Stimulated activated naive CD8-positive, alpha-beta T cell treated with anti-CD3 and anti-CD28 coated beads, Interleukin-15, Interleukin-2, amounts not matched to agents 100 ng/mL and 50 ng/mL, for 24 hours (primary cell): ENCODE results near the gene ITSN2.
"Not testable (repeated sequence)": the region's sequence is repeated elsewhere in the genome, so short reads cannot be mapped to it uniquely, and the experiment has no call there.

Experiments
- H3K27ac Mint-ChIP-seq: one replicate; pipeline ENCODE4 v1.8.0; 2021; ENCODE audit warnings: mild to moderate bottlenecking, mixed read lengths
- H3K27me3 Mint-ChIP-seq: one replicate; pipeline ENCODE4 v1.8.0; 2021; ENCODE audit warnings: mixed read lengths
- H3K36me3 Mint-ChIP-seq: one replicate; pipeline ENCODE4 v1.8.0; 2021; ENCODE audit warnings: low read depth, mixed read lengths
- H3K4me1 Mint-ChIP-seq: one replicate; pipeline ENCODE4 v1.8.0; 2021; ENCODE audit warnings: low read depth, mixed read lengths
- H3K4me3 Mint-ChIP-seq: one replicate; pipeline ENCODE4 v1.8.0; 2021; ENCODE audit warnings: mild to moderate bottlenecking, mixed read lengths
- H3K9me3 Mint-ChIP-seq: one replicate; pipeline ENCODE4 v1.8.0; 2021; ENCODE audit warnings: mixed read lengths

Gene ITSN2

DNA sequence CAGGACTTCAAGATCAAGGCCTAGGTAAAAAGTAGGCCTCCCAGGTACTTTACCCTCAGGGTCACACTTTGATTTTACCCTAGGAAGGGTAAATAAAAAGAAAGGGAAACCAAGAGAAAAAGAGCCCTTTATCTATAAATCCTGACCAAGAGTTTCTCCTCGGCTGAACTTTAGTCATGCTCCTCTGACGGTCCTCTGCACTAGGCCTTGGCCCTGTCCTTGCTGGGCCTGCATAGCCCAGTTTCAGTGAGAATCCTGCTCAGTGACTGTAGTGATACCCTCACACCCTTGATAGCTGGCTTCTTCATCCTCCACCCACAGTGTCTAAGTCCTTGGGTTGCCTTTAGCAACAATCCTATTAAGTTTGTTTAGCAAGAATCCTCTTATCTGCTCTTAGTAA, 20.5 kb upstream of the ITSN2 start:
- H3K27ac Mint-ChIP-seq, result no peak overlapping the region
- no peaks in the 10 kb centered on the region for H3K27me3 Mint-ChIP-seq

DNA sequence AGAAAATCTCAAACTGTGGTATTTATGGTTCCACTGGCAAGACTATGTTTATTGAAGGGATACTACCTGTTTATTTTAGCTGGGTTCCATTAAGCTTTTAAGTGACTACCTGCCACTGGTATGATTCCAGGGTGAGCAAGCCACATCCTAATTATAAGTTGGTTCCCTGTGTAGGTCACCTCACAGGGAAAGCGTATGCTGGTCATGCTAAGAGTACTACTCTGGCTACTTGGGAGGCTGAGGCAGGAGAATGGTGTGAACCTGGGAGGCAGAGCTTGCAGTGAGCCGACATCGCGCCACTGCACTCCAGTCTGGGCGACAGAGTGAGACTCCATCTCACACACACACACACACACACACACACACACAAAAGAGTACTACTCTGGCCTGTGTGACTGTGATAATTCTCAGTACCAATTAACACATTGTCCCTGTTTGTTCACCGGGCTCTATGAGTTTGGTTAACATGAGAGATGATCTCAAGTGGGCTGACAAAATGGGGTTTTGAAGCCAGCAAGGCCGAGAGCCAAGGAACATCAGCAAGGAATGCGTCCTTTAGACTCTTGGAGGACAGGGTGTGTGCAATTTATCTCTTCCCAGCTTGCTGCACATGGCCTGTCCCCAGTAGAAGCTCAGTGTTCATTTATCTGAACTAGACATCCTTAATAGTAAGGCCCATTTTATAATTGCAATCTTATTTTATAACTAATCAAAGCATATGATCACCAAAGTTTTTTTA, 15.2 kb upstream of the ITSN2 start:
- H3K4me3 Mint-ChIP-seq, result no peak overlapping the region
- H3K27ac Mint-ChIP-seq, result no peak overlapping the region
- H3K4me1 Mint-ChIP-seq, result no peaks in the 10 kb centered on the region
- no peaks in the 10 kb centered on the region for H3K36me3 Mint-ChIP-seq
- no peaks in the 10 kb centered on the region for H3K9me3 Mint-ChIP-seq
- no peaks in the 10 kb centered on the region for H3K27me3 Mint-ChIP-seq

More for the DNA sequence above, 20.5 kb upstream of the ITSN2 start:
- no peaks in the 10 kb centered on the region for H3K36me3 Mint-ChIP-seq
- H3K4me1 Mint-ChIP-seq, result no peaks in the 10 kb centered on the region
- H3K4me3 Mint-ChIP-seq, result no peak overlapping the region
- no peaks in the 10 kb centered on the region for H3K9me3 Mint-ChIP-seq

DNA sequence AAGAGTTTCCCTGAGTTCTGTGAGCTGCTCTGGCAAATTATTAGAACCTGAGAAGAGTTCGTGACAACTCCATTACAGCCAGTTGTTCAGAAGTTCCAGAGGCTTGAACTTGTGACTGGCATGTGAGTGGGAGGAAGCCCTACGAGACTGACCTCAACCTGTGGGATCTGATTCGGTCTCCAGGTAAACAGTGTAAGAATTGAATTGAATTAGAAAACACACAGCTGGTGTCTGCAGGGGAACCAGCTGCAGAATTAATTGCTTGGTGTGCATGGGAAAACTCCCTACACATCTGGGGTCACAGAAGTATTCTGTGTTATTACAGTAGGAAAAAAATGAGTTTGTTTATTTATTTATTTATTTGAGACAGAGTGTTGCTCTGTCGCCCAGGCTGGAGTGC, 14.0 kb upstream of the ITSN2 start:
- Mint-ChIP-seq H3K36me3 (no peaks in the 10 kb centered on the region), H3K27me3 (no peaks in the 10 kb centered on the region), H3K27ac (no peak overlapping the region), H3K9me3 (no peaks in the 10 kb centered on the region), H3K4me3 (no peak overlapping the region), H3K4me1 (no peaks in the 10 kb centered on the region)

DNA sequence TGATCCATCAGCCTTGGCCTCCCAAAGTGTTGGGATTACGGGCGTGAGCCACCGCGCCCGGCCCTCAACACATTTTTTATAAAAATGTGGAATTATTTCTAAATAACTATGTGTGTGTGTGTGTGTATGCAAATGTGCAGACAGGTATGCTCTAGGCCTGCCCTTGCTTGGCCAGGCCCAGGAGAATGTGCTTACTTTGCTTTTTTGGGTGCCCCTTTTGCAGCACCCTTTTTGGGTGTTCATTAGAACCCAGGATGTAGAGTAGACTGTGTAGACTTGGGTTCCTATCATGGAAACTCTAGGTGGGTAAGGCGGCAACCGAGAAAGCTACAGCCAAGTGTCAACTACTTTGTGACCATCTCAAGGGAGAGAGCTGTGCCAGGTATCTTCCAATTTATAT, 11.7 kb upstream of the ITSN2 start:
- Mint-ChIP-seq H3K27me3 (no peaks in the 10 kb centered on the region), H3K4me3 (no peak overlapping the region), H3K4me1 (no peaks in the 10 kb centered on the region), H3K9me3 (no peaks in the 10 kb centered on the region), H3K36me3 (no peaks in the 10 kb centered on the region), H3K27ac (no peak overlapping the region)

DNA sequence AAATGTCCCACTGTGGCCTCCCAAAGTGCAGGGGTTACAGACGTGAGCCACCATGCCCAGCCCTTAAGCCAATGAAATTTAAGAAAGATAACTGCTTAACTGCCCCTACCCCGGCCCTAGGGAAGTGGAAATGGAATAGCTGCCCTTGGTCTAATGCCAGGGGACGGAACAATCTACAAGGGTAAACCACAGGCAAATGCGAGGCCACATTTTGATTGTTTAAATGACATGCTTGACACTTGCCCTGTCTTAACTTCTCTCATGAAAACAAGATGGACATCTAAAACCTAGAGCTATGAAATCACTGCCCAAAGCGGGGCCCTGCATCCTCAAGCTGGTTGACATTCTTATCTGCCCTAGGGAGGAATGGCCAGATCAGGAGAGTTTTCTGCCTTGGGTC, 5.5 kb upstream of the ITSN2 start:
- Mint-ChIP-seq H3K9me3 (no peaks in the 10 kb centered on the region), H3K27ac (no peak overlapping the region), H3K4me1 (peaks cover 10% of the 10 kb centered on the region), H3K27me3 (no peaks in the 10 kb centered on the region), H3K36me3 (no peaks in the 10 kb centered on the region), H3K4me3 (no peak overlapping the region)

DNA sequence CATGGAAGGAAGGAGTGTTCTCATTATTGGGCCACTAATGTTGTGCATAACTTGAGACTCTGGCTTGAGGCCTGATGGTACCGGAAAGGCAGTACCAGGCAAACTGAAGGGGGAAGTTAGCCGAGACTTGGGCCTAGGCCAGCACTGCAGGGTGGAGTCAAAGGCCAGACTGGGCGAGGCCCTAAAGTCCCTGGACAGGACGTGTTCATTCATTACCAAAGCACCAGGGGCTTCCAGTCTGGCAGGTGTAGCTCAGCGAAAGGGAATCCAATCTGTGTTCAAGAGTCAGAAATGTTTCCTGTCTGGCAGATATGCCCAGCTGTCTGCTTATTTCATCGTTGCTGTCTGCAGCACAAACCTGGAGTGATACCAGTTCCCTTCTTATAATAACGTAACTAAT, 4.7 kb upstream of the ITSN2 start:
- Mint-ChIP-seq H3K27me3 (no peaks in the 10 kb centered on the region), H3K4me3 (no peak overlapping the region), H3K4me1 (peaks cover 12% of the 10 kb centered on the region), H3K36me3 (no peaks in the 10 kb centered on the region), H3K9me3 (no peaks in the 10 kb centered on the region), H3K27ac (no peak overlapping the region)

DNA sequence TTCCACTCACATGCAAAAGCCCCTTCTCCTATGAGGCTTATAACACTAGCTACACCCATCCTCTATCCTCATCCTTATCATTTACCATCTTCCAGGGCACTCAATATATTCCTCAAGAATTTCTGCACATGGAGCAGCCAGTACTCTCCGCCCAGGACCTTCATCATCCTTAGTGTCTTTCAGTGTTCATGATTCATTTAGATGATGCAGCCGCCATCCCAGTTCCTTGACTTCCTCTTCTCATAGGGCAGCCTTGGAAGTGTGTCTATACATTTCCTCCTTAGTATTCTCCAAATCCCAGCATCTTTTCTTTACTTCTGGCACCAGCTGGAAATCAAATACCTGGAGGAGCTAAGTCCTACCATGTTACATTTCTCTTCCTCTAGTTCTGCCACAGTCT, 3.0 kb upstream of the ITSN2 start:
- Mint-ChIP-seq H3K4me1 (peaks cover 24% of the 10 kb centered on the region), H3K36me3 (no peaks in the 10 kb centered on the region), H3K9me3 (no peaks in the 10 kb centered on the region), H3K27me3 (no peaks in the 10 kb centered on the region), H3K27ac (no peak overlapping the region), H3K4me3 (no peak overlapping the region)

DNA sequence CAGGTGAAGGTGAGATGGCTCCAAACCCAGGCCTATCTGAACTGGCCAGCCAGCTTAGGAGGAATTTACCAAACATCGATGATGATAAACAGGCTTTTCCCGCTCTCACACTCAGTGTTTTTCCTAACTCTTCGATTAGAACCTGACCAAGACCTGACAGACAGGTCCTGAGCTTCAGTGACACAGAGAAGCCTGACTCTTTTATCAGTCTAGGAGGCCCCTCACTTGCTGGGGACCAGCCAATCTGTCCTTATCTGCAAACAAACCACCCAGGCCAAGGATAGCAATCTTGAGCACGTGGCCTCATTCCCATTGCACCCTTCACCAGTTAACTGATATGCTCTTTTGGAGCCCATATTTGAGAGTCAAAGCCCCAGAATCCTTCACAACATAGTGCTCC, 1.9 kb upstream of the ITSN2 start:
- Mint-ChIP-seq H3K4me3 (no peak overlapping the region), H3K9me3 (no peaks in the 10 kb centered on the region), H3K27ac (no peak overlapping the region)

DNA sequence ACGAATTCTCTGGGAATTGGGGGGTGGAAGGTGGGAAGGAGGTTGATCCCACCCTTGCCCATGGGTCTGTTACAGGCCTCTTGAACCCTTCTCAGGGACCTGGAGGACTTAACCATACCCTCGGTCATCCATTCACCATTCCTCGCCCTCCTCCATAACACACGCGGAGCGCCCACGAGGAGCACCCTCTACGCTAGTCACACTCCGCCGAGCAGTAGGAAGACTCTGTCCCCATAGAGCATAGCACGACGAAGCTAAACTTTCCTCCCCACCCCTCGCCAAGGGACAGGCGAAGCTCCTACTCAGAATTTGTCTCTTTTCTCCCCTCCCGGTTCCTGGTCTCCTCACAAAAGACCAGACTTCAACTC, 611 bp upstream of the ITSN2 start:
- Mint-ChIP-seq H3K4me1 (peaks cover 38% of the 10 kb centered on the region), H3K27ac (peak overlapping the region; percentile 87), H3K9me3 (no peaks in the 10 kb centered on the region), H3K36me3 (peaks cover 6% of the 10 kb centered on the region), H3K27me3 (no peaks in the 10 kb centered on the region), H3K4me3 (peak overlapping the region; percentile 90)

More for the DNA sequence above, 1.9 kb upstream of the ITSN2 start:
- Mint-ChIP-seq H3K36me3 (peaks cover under 1% of the 10 kb centered on the region), H3K4me1 (peaks cover 29% of the 10 kb centered on the region), H3K27me3 (no peaks in the 10 kb centered on the region)

DNA sequence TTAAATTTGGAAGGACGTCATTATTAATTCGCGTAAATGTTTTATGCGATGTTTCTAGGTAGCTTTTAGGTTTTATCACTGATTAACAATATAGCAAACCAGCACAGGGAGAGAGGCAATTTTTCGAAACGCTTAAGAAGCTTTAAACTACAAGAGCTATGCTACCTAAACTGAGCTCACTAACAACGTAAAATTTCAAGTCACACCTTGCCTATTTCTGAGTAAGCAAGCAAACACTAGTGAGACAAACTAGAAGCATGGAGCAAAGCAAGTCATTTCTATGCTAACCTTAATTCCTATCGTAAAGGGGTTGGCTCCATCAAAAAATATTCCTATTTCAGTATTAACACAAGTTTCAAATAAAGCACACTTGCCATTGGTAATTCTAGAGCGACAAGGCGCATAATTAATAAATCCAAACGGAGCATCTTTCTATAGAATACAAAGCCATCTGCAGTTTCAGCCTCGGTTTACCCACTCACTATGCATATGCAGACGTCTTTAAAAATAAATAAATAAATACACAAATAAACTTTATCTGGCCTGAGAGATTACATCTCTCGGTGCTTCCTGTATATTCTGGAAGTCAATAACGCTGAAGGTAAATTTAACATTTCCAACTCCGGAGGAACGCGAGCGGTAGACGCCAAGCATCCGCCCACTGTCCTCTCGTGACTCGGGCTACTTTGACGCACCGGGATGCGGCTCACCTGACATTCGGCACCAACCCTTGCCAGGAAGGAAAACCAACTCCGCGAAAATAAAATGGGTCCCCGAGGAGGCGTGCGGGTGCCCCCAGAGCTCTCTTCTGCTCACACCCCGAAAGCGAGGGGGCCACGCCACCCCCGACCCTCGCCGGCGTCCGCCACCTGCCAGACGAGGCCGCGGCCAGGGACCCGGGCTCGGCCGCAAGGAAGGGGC, 947 bp downstream of the ITSN2 start:
- Mint-ChIP-seq H3K4me1 (peaks cover 45% of the 10 kb centered on the region), H3K27ac (peak overlapping the region; percentile 85), H3K36me3 (peaks cover 6% of the 10 kb centered on the region), H3K27me3 (no peaks in the 10 kb centered on the region), H3K9me3 (no peaks in the 10 kb centered on the region), H3K4me3 (peak overlapping the region; percentile 90)

DNA sequence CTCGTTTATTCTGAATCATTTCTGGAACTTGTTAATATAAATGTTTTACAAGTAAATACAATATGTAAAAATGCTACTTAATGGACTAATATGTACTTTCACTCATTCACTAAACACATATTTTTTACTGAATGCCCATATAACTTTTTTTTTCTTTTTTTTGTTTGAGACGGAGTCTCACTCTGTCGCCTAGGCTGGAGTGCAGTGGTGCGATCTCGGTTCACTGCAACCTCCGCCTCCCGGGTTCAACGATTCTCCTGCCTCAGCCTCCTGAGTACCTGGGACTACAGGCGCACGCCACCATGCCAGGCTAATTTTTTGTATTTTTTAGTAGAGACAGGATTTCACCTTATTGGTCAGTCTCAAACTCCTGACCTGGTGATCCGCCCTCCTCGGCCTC, 2.6 kb downstream of the ITSN2 start:
- not testable (repeated sequence) for H3K36me3 Mint-ChIP-seq, H3K27me3 Mint-ChIP-seq, H3K27ac Mint-ChIP-seq, H3K9me3 Mint-ChIP-seq
- H3K4me1 Mint-ChIP-seq, result peaks cover 61% of the 10 kb centered on the region
- peak overlapping the region; percentile 68 for H3K4me3 Mint-ChIP-seq

DNA sequence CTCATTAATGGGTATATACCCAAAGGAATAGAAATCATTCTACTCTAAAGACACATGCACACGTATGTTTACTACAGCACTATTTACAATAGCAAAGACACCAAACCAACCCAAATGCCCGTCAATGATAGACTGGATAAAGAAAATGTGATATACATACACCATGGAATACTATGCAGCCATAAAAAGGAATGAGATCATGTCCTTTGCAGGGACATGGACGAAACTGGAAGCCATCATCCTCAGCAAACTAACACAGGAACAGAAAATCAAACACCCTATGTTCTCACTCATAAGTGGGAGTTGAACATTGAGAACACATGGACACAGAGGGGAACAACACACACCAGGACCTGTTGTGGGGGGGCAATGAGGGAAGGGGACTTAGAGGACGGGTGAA, 3.2 kb downstream of the ITSN2 start:
- not testable (repeated sequence) for H3K36me3 Mint-ChIP-seq, H3K9me3 Mint-ChIP-seq, H3K27ac Mint-ChIP-seq, H3K27me3 Mint-ChIP-seq
- peaks cover 66% of the 10 kb centered on the region for H3K4me1 Mint-ChIP-seq
- peak overlapping the region; percentile 52 for H3K4me3 Mint-ChIP-seq

DNA sequence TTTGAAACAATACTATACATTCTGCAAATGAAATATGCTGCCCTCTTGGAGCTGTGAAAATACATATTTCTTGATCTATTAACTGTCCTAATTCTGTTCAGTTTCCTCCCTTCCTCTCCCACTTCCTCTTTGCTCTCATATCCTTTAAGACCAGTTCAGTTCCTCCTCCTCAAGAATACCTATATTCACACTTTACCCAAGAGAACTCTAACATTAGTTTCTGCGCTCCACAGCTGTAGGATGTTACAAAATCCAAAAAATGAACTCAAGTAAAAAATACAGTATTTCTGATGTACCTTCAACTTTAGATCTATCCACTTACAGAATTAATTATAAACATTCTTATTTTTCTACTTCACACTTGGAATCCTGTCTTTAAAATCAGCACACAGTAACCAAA, 5.4 kb downstream of the ITSN2 start:
- peaks cover 78% of the 10 kb centered on the region for H3K4me1 Mint-ChIP-seq
- no peaks in the 10 kb centered on the region for H3K9me3 Mint-ChIP-seq
- peak overlapping the region; percentile 3 for H3K4me3 Mint-ChIP-seq
- peak overlapping the region; percentile 68 for H3K27ac Mint-ChIP-seq
- H3K27me3 Mint-ChIP-seq, result no peaks in the 10 kb centered on the region
- H3K36me3 Mint-ChIP-seq, result peaks cover 6% of the 10 kb centered on the region

DNA sequence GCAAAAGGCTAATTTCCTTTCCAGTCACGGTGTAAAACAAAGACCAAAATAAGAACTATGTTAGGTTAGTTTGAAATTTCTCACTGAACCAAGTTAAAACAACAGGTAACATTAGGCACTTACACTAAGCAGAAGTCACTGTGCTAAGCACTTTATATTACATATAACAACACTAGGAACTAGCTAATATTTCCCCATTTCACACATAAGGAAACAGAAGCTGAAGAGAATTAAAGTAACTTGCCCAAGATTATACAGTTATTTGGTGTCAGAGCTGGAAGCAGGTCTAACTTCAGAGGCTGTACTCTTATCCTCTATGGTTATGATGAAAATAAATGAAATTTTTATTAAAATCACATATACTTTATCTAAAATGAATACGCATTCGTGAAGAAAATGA, 5.9 kb downstream of the ITSN2 start:
- no peaks in the 10 kb centered on the region for H3K27me3 Mint-ChIP-seq
- H3K4me1 Mint-ChIP-seq, result peaks cover 83% of the 10 kb centered on the region
- no peak overlapping the region for H3K4me3 Mint-ChIP-seq

DNA sequence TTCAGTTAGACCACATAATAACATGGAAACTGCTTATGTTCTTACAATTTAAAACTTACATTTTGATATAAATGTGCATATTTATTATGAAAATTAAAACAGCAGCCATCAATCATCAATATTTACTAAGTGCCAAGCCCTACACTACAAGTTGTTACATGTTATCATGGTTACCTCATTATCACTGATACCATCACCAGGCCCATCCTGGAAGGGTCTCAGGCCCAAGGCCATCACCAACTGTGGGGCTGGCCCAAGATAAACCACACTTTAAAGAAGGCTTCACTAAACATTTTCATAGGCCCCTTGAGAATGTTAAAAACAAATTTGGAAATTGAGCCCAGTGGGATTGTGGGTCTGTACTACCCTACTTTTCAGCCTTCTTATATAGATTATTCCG, 6.4 kb downstream of the ITSN2 start:
- no peak overlapping the region for H3K4me3 Mint-ChIP-seq
- H3K36me3 Mint-ChIP-seq, result peaks cover 6% of the 10 kb centered on the region
- no peak overlapping the region for H3K27ac Mint-ChIP-seq
- no peaks in the 10 kb centered on the region for H3K27me3 Mint-ChIP-seq
- H3K9me3 Mint-ChIP-seq, result no peaks in the 10 kb centered on the region
- H3K4me1 Mint-ChIP-seq, result peaks cover 83% of the 10 kb centered on the region

More for the DNA sequence above, 5.9 kb downstream of the ITSN2 start:
- H3K36me3 Mint-ChIP-seq, result peaks cover 6% of the 10 kb centered on the region
- no peaks in the 10 kb centered on the region for H3K9me3 Mint-ChIP-seq
- H3K27ac Mint-ChIP-seq, result peak overlapping the region; percentile 70
